Stimulated activated CD4-positive, alpha-beta T cell treated with anti-CD3 and anti-CD28 coated beads, Interleukin-2, amount 100 ng/mL, for 48 hours (primary cell): Measurements from ENCODE around the gene COLGALT1.
A peak's percentile ranks its signal among the peaks of the same experiment; 100 is the strongest.
"Not testable (repeated sequence)": the region's sequence is repeated elsewhere in the genome, so short reads cannot be mapped to it uniquely, and the experiment has no call there.

Source experiments
- DNase-seq, 2 donors: peaks; one replicate each; pipeline ENCODE4 v3.0.0-alpha.2; 2020

Gene COLGALT1

GRCh38 chr19:17534767-17535166 is 20.7 kb upstream of the COLGALT1 start:
- DNase-seq = no peak

GRCh38 chr19:17536955-17537354 is 18.5 kb upstream of the COLGALT1 start:
- no peak for DNase-seq

- DNase-seq = no peak
Measured at GRCh38 chr19:17538684-17539237, 16.7 kb upstream of the COLGALT1 start.

- DNase-seq = peak; percentile 97 to 98
Measured at GRCh38 chr19:17539238-17540117, 16.0 kb upstream of the COLGALT1 start.

- DNase-seq = no peak
Measured at GRCh38 chr19:17540174-17540573, 15.3 kb upstream of the COLGALT1 start.

- DNase-seq = no peak
Measured at GRCh38 chr19:17541184-17541759, 14.2 kb upstream of the COLGALT1 start.

- DNase-seq = no peak
Measured at GRCh38 chr19:17542042-17542441, 13.4 kb upstream of the COLGALT1 start.

GRCh38 chr19:17542793-17543582 is 12.5 kb upstream of the COLGALT1 start:
- no peak for DNase-seq

- no peak for DNase-seq
Measured at GRCh38 chr19:17543986-17544385, 11.5 kb upstream of the COLGALT1 start.

GRCh38 chr19:17544418-17544817 is 11.0 kb upstream of the COLGALT1 start:
- DNase-seq = no peak

- no peak for DNase-seq
Measured at GRCh38 chr19:17548145-17548544, 7.3 kb upstream of the COLGALT1 start.

- no peak for DNase-seq
Measured at GRCh38 chr19:17549085-17549740, 6.2 kb upstream of the COLGALT1 start.

- no peak for DNase-seq
Measured at GRCh38 chr19:17550076-17550667, 5.3 kb upstream of the COLGALT1 start.

GRCh38 chr19:17552735-17553134 is 2.7 kb upstream of the COLGALT1 start:
- DNase-seq = not testable (repeated sequence)

- DNase-seq = no peak
Measured at GRCh38 chr19:17553256-17553655, 2.2 kb upstream of the COLGALT1 start.

GRCh38 chr19:17554968-17555479 is 425 bp upstream of the COLGALT1 start:
- no peak for DNase-seq

- peak in 1 of 2 donors; percentile 14 for DNase-seq
Measured at GRCh38 chr19:17555929-17556813, 722 bp downstream of the COLGALT1 start.

GRCh38 chr19:17556995-17557394 is 1.5 kb downstream of the COLGALT1 start:
- DNase-seq = no peak

GRCh38 chr19:17557466-17557865 is 2.0 kb downstream of the COLGALT1 start:
- DNase-seq = no peak

- DNase-seq = no peak
Measured at GRCh38 chr19:17560205-17560595, 4.8 kb downstream of the COLGALT1 start.

GRCh38 chr19:17562097-17562496 is 6.6 kb downstream of the COLGALT1 start:
- no peak for DNase-seq
